Type B pancreatic cell (in vitro differentiated cells): ENCODE results near the gene C17orf67. TPM values are rescaled to one million over a fixed set of nuclear protein-coding genes. Genes with fewer than 3 reads are reported as not detected.

Experiments
- DNase-seq: peaks from one replicate; pipeline ENCODE4 v3.0.0; 2021; ENCODE audit warnings: mixed read lengths; ENCODE audit not compliant: unreplicated experiment; ENCODE audit errors: extremely low spot score
- H3K27ac Mint-ChIP-seq: 2 replicates; pipeline ENCODE4 v1.8.0; 2021; ENCODE audit warnings: mild to moderate bottlenecking, mixed read lengths
- H3K27me3 Mint-ChIP-seq: 2 replicates; pipeline ENCODE4 v1.8.0; 2021; ENCODE audit warnings: mixed read lengths
- H3K36me3 Mint-ChIP-seq: 2 replicates; pipeline ENCODE4 v1.8.0; 2021; ENCODE audit warnings: mixed read lengths
- H3K4me1 Mint-ChIP-seq: one replicate; pipeline ENCODE4 v1.8.0; 2021; ENCODE audit warnings: mixed read lengths; ENCODE audit not compliant: unreplicated experiment
- H3K4me3 Mint-ChIP-seq: 2 replicates; pipeline ENCODE4 v1.8.0; 2021; ENCODE audit warnings: mild to moderate bottlenecking, mixed read lengths
- H3K9me3 Mint-ChIP-seq: 2 replicates; pipeline ENCODE4 v1.8.0; 2021; ENCODE audit warnings: mixed read lengths
- CTCF ChIP-seq: fragments of 200-600 bp; sonication (generic); conservative IDR thresholded peaks from 2 replicates; pipeline ENCODE4 v1.5.0; 2021; ENCODE audit warnings: antibody characterized with exemption, mild to moderate bottlenecking
- total RNA-seq: library from RNA; stranded (reverse); gene quantifications from 2 replicates; pipeline ENCODE4 v1.2.1, GENCODE V29; 2021; ENCODE audit warnings: low replicate concordance

Gene C17orf67
- total RNA-seq, 1 donor from 2014 or later = 4.1 TPM

- no peak overlapping the region for H3K4me3 Mint-ChIP-seq
- H3K9me3 Mint-ChIP-seq = no peaks in the 10 kb centered on the region
- no peak for TF ChIP-seq CTCF
- H3K27me3 Mint-ChIP-seq = peaks cover 3% of the 10 kb centered on the region
- no peak for DNase-seq
- peaks cover 8% of the 10 kb centered on the region for H3K4me1 Mint-ChIP-seq
- H3K36me3 Mint-ChIP-seq = no peaks in the 10 kb centered on the region
- no peak overlapping the region for H3K27ac Mint-ChIP-seq
Measured at GRCh38 chr17:56807723-56808122, 26.0 kb downstream of the C17orf67 start.

- TF ChIP-seq CTCF = no peak
- peaks cover 8% of the 10 kb centered on the region for H3K4me1 Mint-ChIP-seq
- no peaks in the 10 kb centered on the region for H3K27me3 Mint-ChIP-seq
- H3K27ac Mint-ChIP-seq = no peak overlapping the region
- H3K9me3 Mint-ChIP-seq = no peaks in the 10 kb centered on the region
- H3K4me3 Mint-ChIP-seq = no peak overlapping the region
- DNase-seq = no peak
- H3K36me3 Mint-ChIP-seq = no peaks in the 10 kb centered on the region
Measured at GRCh38 chr17:56806949-56807348, 26.8 kb downstream of the C17orf67 start.

DNA sequence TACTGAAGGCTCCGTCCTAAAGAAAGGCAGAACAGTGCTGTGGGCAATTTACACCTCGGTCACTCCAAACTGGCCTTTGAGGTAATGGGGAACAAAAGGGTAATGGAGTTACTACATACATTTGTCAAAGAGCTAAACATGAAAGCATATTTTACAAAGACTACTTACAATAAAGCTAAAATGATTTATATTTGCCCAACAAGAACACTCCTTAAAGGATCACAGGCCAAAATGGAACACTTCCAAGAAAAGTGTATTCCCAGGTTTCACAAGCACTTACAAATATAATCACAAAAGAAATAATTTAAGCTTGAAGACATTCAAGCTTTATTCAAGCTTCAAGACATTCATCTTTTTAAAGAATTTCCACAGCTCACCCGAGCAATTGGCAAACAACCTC lies 29.3 kb downstream of the C17orf67 start:
- no peak for DNase-seq
- no peak for TF ChIP-seq CTCF
- no peak overlapping the region for H3K27ac Mint-ChIP-seq
- H3K27me3 Mint-ChIP-seq = peaks cover 4% of the 10 kb centered on the region
- H3K4me1 Mint-ChIP-seq = peaks cover 8% of the 10 kb centered on the region
- no peaks in the 10 kb centered on the region for H3K9me3 Mint-ChIP-seq
- no peaks in the 10 kb centered on the region for H3K36me3 Mint-ChIP-seq
- H3K4me3 Mint-ChIP-seq = no peak overlapping the region

DNA sequence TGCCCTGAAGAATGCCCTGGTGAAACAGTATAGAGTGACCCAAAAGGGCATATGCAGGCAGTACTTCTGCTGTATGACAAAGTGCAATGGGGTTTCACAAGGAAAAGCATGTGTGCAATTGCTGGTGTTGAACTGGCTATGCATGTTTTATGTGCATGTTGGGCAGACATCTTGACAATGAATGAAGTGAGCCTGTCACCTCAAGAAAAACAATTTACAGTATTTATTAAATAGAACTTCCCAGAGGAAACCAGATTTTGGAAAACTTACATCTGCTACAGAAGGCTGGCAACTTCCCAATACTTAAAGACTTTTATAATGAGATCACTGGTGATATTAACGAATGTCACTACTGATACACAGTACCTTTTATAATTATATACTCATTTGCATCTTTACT lies 30.6 kb downstream of the C17orf67 start:
- no peak overlapping the region for H3K27ac Mint-ChIP-seq
- DNase-seq = no peak
- H3K9me3 Mint-ChIP-seq = no peaks in the 10 kb centered on the region
- H3K36me3 Mint-ChIP-seq = no peaks in the 10 kb centered on the region
- H3K4me1 Mint-ChIP-seq = peaks cover 14% of the 10 kb centered on the region
- no peak overlapping the region for H3K4me3 Mint-ChIP-seq
- TF ChIP-seq CTCF = no peak
- H3K27me3 Mint-ChIP-seq = peaks cover 7% of the 10 kb centered on the region

DNA sequence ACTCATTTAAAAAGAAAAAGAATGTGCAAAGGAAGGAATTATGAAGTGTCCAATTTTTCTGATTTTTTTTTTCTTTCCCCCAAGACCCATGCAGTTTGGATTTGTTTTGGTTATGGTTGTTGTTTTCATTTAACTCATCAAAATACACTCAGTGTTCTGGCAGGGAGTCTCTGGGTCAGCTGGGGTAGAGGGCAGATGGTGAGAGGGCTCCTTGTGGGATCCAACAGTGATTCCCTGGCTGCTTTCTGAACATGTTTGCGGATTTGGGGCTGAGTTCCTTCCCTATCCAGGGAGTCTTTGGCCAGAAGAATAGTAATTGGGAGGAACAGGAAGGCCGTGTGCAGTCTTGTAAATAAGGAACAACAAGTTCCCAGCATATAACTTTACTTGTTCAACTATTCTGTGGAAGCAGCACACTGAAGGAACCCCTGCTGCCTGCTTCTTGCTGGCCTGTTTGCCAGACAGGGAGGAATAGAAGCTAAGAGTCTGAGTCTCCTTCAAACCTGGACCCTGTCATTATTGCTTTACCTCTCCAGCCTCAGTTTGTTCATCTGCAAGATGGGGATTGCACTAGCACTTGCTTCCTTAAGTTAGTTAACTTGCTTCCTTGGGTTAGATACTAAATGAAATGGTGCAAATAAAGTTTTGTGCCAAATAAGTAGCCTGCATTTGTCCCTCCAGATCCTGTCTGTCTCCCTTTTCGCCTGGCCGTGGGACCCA lies 32.1 kb downstream of the C17orf67 start:
- Mint-ChIP-seq H3K4me3 (no peak overlapping the region), H3K9me3 (no peaks in the 10 kb centered on the region), H3K27ac (no peak overlapping the region)

More for the DNA sequence above, 32.1 kb downstream of the C17orf67 start:
- TF ChIP-seq CTCF = no peak
- Mint-ChIP-seq H3K4me1 (peaks cover 8% of the 10 kb centered on the region), H3K36me3 (no peaks in the 10 kb centered on the region), H3K27me3 (peaks cover 11% of the 10 kb centered on the region)
- DNase-seq = no peak
